ENCODE measurements around the gene PSMD6. TPM values are rescaled to one million over a fixed set of nuclear protein-coding genes. Genes with fewer than 3 reads are reported as not detected.

The PSMD6 gene
- polyA plus RNA-seq (ENCODE audit: insufficient read length in 10 of 10): 10 to 100 TPM; 74.1 to 96.0 (median 84.0) TPM
- long read RNA-seq, donor 1, full-length matches to known transcripts: 28 of 28 reads
- long read RNA-seq, donor 1, partial matches to known transcripts: 0 of 28 reads
- long read RNA-seq, donor 1, other reads (novel, unspliced or antisense): 0 of 28 reads
- long read RNA-seq, donor 2, full-length matches to known transcripts: 40 of 40 reads
- long read RNA-seq, donor 2, partial matches to known transcripts: 0 of 40 reads
- long read RNA-seq, donor 2, other reads (novel, unspliced or antisense): 0 of 40 reads
- long read RNA-seq, donor 3, partial matches to known transcripts: 0 of 1 reads
- long read RNA-seq, donor 3, other reads (novel, unspliced or antisense): 0 of 1 reads
- long read RNA-seq, donor 4, full-length matches to known transcripts: 20 of 20 reads
- long read RNA-seq, donor 4, partial matches to known transcripts: 0 of 20 reads
- long read RNA-seq, donor 4, other reads (novel, unspliced or antisense): 0 of 20 reads
- long read RNA-seq, donor 5, full-length matches to known transcripts: 39 of 39 reads
- long read RNA-seq, donor 5, partial matches to known transcripts: 0 of 39 reads
- long read RNA-seq, donor 5, other reads (novel, unspliced or antisense): 0 of 39 reads
- long read RNA-seq, donor 6, full-length matches to known transcripts: 49 of 49 reads
- long read RNA-seq, donor 6, partial matches to known transcripts: 0 of 49 reads
- long read RNA-seq, donor 6, other reads (novel, unspliced or antisense): 0 of 49 reads
- long read RNA-seq, donor 7, full-length matches to known transcripts: 14 of 14 reads
- long read RNA-seq, donor 7, partial matches to known transcripts: 0 of 14 reads
- long read RNA-seq, donor 7, other reads (novel, unspliced or antisense): 0 of 14 reads
- long read RNA-seq, donor 8, full-length matches to known transcripts: 27 of 27 reads
- long read RNA-seq, donor 8, partial matches to known transcripts: 0 of 27 reads
- long read RNA-seq, donor 8, other reads (novel, unspliced or antisense): 0 of 27 reads
- long read RNA-seq, donor 9, transcript PSMD6-201 (8 exons, 1,430 nt): major isoform, 5 of 6 reads
- long read RNA-seq, donor 9, partial matches to known transcripts: 0 of 6 reads
- long read RNA-seq, donor 9, other reads (novel, unspliced or antisense): 0 of 6 reads

GRCh38 chr3:64023187-64023860, at the start of gene PSMD6:
PSMD6 (minus strand) TSS chr3:64023494; CDS start chr3:64023419, 75 bp downstream.
- peak; percentile 78 to 95 (median 90) for DNase-seq

GRCh38 chr3:64072126-64072525, 48.8 kb upstream of the PSMD6 start:
- DNase-seq: peak in 1 of 3 donors; percentile 36

- DNase-seq: no peak
Observed at GRCh38 chr3:64070704-64071103, 47.4 kb upstream of the PSMD6 start.

GRCh38 chr3:64067506-64068346, 44.4 kb upstream of the PSMD6 start:
- DNase-seq: peak in 2 of 3 donors; percentile 44 to 80

- no peak for DNase-seq
Observed at GRCh38 chr3:64064804-64065203, 41.5 kb upstream of the PSMD6 start.

- DNase-seq: no peak
Observed at GRCh38 chr3:64063983-64064438, 40.7 kb upstream of the PSMD6 start.

GRCh38 chr3:64063207-64063982, 40.1 kb upstream of the PSMD6 start:
- no peak for DNase-seq

- no peak for DNase-seq
Observed at GRCh38 chr3:64061628-64062027, 38.3 kb upstream of the PSMD6 start.

- DNase-seq: no peak
Observed at GRCh38 chr3:64059484-64060175, 36.3 kb upstream of the PSMD6 start.

GRCh38 chr3:64058566-64058965, 35.3 kb upstream of the PSMD6 start:
- DNase-seq: no peak

GRCh38 chr3:64057231-64057630, 33.9 kb upstream of the PSMD6 start:
- no peak for DNase-seq

- peak in 1 of 3 donors; percentile 62 for DNase-seq
Observed at GRCh38 chr3:64056606-64057180, 33.4 kb upstream of the PSMD6 start.

- no peak for DNase-seq
Observed at GRCh38 chr3:64055076-64055475, 31.8 kb upstream of the PSMD6 start.

- no peak for DNase-seq
Observed at GRCh38 chr3:64054488-64054887, 31.2 kb upstream of the PSMD6 start.

GRCh38 chr3:64053581-64053980, 30.3 kb upstream of the PSMD6 start:
- no peak for DNase-seq

GRCh38 chr3:64053117-64053516, 29.8 kb upstream of the PSMD6 start:
- no peak for DNase-seq

GRCh38 chr3:64049832-64050231, 26.5 kb upstream of the PSMD6 start:
- no peak for DNase-seq

GRCh38 chr3:64049136-64049535, 25.8 kb upstream of the PSMD6 start:
- DNase-seq: peak in 1 of 3 donors; percentile 45
